ENCODE measurements around the gene HTT.

GRCh38 chr4:3218824-3219760, 144.6 kb downstream of the HTT start:
- no peak for TF ChIP-seq POLR2A (IDR thresholded peaks at IDR 0.05)
- TF ChIP-seq CTCF (IDR thresholded peaks at IDR 0.05): no peak
